Neural crest cell (in vitro differentiated cells): Measurements from ENCODE around the gene MTM1. TPM values are rescaled to one million over a fixed set of nuclear protein-coding genes. Genes with fewer than 3 reads are reported as not detected.
A peak's percentile ranks its signal among the peaks of the same experiment; 100 is the strongest.

Source experiments
- DNase-seq: peaks from one replicate; pipeline ENCODE4 v3.0.0; 2021; ENCODE audit warnings: low read depth, mixed read lengths, low spot score
- H3K27ac Mint-ChIP-seq: one replicate; pipeline ENCODE4 v1.8.0; 2021; ENCODE audit warnings: mild to moderate bottlenecking, mixed read lengths; ENCODE audit not compliant: unreplicated experiment
- H3K27me3 Mint-ChIP-seq: 2 replicates; pipeline ENCODE4 v1.8.0; 2021; ENCODE audit warnings: low read depth, mild to moderate bottlenecking, mixed read lengths
- H3K36me3 Mint-ChIP-seq: 2 replicates; pipeline ENCODE4 v1.8.0; 2021; ENCODE audit warnings: low read depth, mild to moderate bottlenecking, mixed read lengths
- H3K4me1 Mint-ChIP-seq: 2 replicates; pipeline ENCODE4 v1.8.0; 2021; ENCODE audit warnings: mixed read lengths
- H3K4me3 Mint-ChIP-seq: one replicate; pipeline ENCODE4 v1.8.0; 2021; ENCODE audit warnings: mild to moderate bottlenecking, mixed read lengths
- H3K9me3 Mint-ChIP-seq: 2 replicates; pipeline ENCODE4 v1.8.0; 2021; ENCODE audit warnings: mixed read lengths
- CTCF ChIP-seq: fragments of 200-600 bp; sonication (generic); conservative IDR thresholded peaks from 2 replicates; pipeline ENCODE4 v1.5.0; 2021; ENCODE audit warnings: antibody characterized with exemption, mild to moderate bottlenecking
- total RNA-seq: library from RNA; stranded (reverse); gene quantifications from 2 replicates; pipeline ENCODE4 v1.2.1, GENCODE V29; 2021

The MTM1 gene
- total RNA-seq, 1 donor from 2014 or later = 6.2 TPM

DNA sequence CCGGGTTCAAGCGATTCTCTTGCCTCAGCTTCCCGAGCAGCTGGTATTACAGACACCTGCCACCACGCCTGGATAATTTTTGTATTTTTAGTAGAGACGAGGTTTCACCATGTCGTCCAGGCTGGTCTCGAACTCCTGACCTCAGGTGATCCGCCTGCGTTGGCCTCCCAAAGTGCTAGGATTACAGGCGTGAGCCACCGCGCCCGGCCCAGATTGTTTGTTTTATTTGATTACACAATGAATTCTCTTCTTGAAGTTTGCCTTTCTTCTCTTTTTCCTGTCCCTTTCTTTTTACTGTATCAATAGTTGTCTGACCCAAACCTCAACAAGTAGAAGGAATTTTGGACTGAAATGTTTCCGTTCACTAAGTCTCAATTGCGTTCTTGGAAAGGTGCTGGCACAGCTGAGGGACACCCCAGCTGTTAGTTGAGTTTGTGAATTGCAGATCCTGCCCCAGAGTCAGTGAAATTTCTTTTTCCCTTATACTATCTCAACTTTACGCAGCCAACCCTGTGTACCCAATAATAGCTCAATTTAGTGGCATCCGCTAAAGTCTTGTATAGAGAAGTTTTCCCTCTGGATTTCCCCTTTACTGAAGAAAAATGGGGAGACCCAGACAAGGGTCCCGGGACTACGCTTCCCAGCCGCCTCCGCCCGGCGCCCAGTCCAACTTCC is 639 bp upstream of the MTM1 start:
- Mint-ChIP-seq H3K4me1 (peaks cover 39% of the 10 kb centered on the region), H3K27ac (peak overlapping the region; percentile 83), H3K4me3 (peak overlapping the region; percentile 90), H3K9me3 (no peaks in the 10 kb centered on the region), H3K27me3 (no peaks in the 10 kb centered on the region), H3K36me3 (no peaks in the 10 kb centered on the region)
- TF ChIP-seq CTCF = no peak
- no peak for DNase-seq

- peak overlapping the region; percentile 84 for H3K4me3 Mint-ChIP-seq
- H3K27ac Mint-ChIP-seq = no peak overlapping the region
- H3K4me1 Mint-ChIP-seq = peaks cover 53% of the 10 kb centered on the region
- H3K27me3 Mint-ChIP-seq = no peaks in the 10 kb centered on the region
- DNase-seq = no peak
- H3K36me3 Mint-ChIP-seq = no peaks in the 10 kb centered on the region
- no peak for TF ChIP-seq CTCF
- H3K9me3 Mint-ChIP-seq = no peaks in the 10 kb centered on the region
Measured at GRCh38 chrX:150569155-150569477, 695 bp downstream of the MTM1 start.

- H3K4me3 Mint-ChIP-seq = peak overlapping the region; percentile 31
Measured at GRCh38 chrX:150570512-150570911, 2.1 kb downstream of the MTM1 start.

DNA sequence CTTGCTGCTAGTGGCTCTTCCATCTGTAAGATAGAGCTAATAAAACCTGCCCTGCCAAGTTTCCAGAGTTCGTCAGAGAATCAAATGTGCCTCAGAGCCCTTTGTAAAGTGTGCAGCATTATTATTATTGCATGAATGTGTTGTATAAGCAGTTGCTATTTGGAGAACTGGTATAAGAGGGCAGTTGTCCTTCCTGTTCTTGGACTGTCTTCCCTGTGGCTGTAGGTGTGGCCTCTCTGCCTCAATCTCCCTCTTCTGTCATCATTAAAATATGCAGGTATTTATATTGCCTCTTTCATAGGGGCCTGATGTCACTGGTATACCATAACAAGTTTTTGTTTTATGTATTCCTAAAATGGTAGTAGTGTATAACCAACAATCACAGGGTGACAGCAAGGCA is 3.8 kb downstream of the MTM1 start:
- no peaks in the 10 kb centered on the region for H3K27me3 Mint-ChIP-seq
- peaks cover 48% of the 10 kb centered on the region for H3K4me1 Mint-ChIP-seq
- peak overlapping the region; percentile 2 for H3K4me3 Mint-ChIP-seq
- H3K9me3 Mint-ChIP-seq = no peaks in the 10 kb centered on the region
- no peaks in the 10 kb centered on the region for H3K36me3 Mint-ChIP-seq
- TF ChIP-seq CTCF = no peak
- no peak for DNase-seq
- no peak overlapping the region for H3K27ac Mint-ChIP-seq

More at GRCh38 chrX:150570512-150570911, 2.1 kb downstream of the MTM1 start:
- no peak overlapping the region for H3K27ac Mint-ChIP-seq
- no peaks in the 10 kb centered on the region for H3K36me3 Mint-ChIP-seq
- H3K4me1 Mint-ChIP-seq = peaks cover 59% of the 10 kb centered on the region
- H3K9me3 Mint-ChIP-seq = no peaks in the 10 kb centered on the region
- no peaks in the 10 kb centered on the region for H3K27me3 Mint-ChIP-seq
- no peak for TF ChIP-seq CTCF
- DNase-seq = no peak

GRCh38 chrX:150573106-150573505 is 4.7 kb downstream of the MTM1 start:
- Mint-ChIP-seq H3K4me3 (no peak overlapping the region), H3K27ac (no peak overlapping the region), H3K9me3 (no peaks in the 10 kb centered on the region), H3K36me3 (no peaks in the 10 kb centered on the region), H3K27me3 (no peaks in the 10 kb centered on the region), H3K4me1 (peaks cover 43% of the 10 kb centered on the region)
- DNase-seq = no peak
- TF ChIP-seq CTCF = no peak
